A172 (cell line): Measurements from ENCODE around the gene YPEL1. TPM values are rescaled to one million over a fixed set of nuclear protein-coding genes. Genes with fewer than 3 reads are reported as not detected.
"Not testable (repeated sequence)": the region's sequence is repeated elsewhere in the genome, so short reads cannot be mapped to it uniquely, and the experiment has no call there.

Experiments used
- DNase-seq: peaks from one replicate; pipeline ENCODE4 v3.0.0-alpha.2; 2015; ENCODE audit warnings: low spot score
- total RNA-seq: library from RNA; depleted of rRNA; stranded (reverse); fragments of >200 nt; shearing (Covaris generic); gene quantifications from 2 replicates; pipeline ENCODE4 v1.2.3, GENCODE V29; 2014

The YPEL1 gene
- total RNA-seq, 1 experiment from 2014 or later, result 2.7 TPM

DNA sequence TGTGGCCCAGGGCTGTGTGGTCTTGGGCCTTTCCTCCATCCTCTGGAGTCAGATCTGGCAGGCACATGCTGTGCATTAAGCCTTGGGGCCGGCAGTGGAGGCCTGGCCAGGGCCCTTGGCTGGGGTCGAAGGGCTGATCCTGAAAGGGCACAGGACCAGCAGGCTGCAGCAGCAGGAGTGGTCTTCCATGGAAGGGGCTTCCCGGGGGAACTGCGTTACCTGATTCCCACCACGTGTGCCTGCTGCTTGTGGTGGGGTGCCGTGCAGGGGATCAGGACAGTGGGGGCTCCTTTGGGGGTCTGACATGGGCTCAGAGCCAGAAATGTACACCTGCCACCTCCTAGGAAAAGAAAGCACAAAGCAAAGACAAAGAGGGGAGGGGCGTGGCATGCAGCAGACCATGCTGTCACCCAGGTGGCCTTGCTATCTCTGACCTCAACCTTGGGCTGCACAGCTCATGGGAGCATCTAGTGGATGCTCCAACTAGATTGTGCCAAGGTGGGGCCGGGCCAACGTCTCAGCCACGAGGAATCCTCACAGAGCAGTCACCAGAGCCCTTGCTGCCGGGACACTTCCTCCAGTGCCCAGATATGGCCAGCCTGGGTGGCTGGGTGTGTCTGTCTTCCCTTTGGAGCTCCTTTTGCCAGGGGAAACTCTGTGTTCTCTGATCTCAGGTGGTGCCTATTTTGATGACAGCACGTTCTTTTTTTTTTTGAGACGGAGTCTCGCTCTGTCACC lies 17.9 kb upstream of the YPEL1 start:
- no peak for DNase-seq

DNA sequence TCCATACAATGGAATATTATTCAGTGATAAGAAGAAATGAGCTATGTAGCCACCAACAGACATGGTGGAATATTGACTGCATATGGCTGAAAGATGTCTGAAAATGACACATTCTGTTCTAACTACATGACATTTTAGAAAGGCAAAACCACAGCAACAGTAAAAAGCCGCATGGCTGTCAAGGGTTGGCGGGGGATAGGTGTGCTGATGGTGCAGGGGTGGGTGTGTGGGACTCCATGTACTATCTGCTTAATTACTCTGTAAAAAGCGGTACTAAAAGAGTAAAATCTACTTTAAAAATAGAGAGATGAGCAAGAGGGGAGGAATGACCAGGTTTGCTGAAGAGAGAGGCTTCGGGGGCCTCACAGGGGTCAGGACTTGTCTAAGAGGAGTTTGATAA lies 16.7 kb upstream of the YPEL1 start:
- no peak for DNase-seq

DNA sequence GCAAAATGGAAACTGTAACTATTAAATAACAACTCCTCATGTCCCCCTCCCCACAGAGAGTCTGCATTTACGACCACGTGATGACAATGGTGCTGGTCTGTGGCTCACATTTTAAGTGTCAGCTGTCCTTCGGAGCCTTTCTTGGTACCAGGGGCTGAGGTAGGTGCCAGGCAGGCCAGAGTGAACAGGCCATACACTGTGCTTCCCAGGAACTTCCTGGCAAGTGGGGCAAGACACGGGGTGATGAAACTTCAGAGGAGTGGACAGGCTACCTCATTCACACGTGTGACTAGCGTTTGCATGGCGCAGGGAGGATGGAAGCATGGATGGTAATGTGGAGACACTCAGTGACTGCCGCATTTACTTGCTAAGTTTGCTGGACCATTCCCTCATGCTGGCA lies 10.4 kb upstream of the YPEL1 start:
- no peak for DNase-seq

DNA sequence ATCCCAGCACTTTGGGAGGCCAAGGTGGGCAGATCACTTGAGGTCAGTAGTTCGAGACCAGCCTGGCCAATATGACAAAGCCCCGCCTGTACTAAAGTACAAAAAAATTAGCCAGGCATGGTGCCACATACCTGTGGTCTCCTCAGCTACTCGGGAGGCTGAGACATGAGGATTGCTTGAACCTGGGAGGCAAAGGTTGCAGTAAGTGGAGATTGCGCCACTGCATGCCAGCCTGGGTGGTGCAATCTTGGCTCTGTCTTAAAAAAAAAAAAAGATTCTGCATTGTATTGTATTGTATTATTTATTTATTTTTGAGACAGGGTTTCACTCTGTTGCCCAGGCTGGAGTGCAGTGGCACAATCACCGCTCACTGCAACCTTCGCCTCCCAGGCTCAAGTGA lies 9.3 kb upstream of the YPEL1 start:
- not testable (repeated sequence) for DNase-seq

DNA sequence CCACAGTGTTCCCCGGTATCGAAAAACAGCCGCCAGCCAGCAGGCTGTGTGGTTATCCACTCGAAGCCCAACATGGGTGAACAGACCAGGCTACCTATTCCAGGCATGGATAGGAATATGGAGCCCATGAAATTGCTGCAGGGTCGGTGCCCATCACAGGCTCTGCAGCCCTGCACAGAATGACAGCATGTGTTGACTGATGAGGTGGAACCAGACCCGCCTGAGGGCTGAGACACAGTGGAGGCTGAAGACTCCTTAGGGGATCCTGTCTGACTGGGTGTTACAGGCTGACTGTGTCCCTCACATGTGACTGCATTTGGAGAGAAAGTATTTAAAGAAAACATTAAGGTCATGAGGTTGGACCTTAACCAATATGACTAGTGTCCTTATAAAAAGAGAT lies 6.2 kb upstream of the YPEL1 start:
- no peak for DNase-seq

DNA sequence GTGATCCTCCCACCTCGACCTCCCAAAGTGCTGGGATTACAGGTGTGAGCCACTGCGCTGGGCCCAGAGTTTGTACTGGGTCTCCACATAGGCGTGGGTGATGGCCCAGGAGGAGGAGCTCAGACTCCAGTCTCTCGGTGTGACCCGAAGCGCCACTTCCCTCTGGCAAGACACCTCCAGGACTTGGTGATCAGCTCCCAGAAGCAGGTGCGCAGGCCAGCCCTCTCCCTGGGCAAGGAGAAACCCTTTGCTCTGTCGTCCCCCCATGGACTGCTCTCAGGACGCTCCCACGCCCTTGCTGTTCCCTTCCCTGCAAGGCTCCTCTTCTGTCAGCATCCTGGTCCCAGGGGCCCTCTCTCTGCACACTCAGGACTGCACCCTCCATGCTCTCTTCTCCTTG lies 5.5 kb upstream of the YPEL1 start:
- DNase-seq, result no peak

DNA sequence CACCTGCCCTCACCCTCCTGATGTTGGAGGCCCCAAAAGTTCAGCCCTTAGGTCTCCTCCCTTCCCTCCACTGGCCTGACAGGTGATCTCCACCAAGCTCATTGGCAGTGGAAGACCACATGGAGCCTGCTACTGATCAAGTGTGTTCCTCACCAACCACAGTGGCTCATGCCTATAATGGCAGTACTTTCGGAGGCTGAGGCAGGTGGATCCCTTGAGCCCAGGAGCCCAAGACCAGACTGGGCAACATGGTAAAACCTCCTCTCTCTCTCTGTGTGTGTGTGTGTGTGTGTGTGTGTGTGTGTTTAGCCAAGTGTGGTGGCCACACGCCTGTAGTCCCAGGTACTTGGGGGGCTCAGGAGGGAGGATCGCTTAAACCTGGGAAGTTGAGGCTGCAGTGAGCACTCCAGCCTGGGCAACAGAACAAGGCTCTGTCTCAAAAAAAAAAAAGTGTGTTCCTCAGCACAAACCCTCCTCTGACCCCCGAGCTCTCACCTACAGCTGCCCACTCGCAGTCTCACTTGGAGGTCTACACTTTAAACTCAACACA lies 4.3 kb upstream of the YPEL1 start:
- no peak for DNase-seq

DNA sequence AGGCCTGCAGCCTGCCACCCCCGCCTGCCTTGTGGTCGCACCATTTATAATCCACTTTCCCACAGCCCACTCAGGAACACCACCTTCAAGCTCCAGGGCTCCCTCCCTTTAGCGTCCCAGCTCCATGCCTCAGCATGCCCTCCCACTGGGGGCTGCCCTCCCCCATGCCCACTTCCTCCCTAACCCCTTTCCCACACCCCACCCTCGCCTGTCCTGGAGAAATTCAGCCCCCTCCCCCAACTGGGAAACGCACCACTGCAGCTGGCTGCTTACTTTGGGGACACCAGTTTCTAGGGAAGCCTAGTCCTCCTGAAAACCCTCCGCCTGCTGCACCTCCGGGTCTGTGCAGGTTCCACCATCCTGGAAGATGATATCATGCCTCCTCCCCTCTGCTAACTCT lies 3.4 kb upstream of the YPEL1 start:
- DNase-seq, result no peak

DNA sequence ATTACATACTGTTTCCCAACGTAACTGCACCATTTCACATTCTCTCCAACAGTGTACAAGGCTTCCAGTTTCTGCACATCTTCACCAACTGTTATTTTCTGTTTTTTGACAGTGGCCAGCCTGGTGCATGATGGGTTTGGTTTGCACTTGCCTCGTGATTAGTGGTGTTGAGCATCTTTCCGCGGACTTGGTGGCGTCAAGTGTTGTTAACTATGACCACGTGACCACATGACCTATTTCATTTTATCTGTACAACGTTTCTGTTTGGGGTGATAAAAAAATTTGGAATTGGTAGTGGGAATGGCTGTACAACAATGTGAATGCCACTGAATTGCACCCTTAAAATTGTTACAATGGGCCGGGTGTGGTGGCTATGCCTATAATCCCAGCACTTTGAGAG lies 2.5 kb upstream of the YPEL1 start:
- no peak for DNase-seq

DNA sequence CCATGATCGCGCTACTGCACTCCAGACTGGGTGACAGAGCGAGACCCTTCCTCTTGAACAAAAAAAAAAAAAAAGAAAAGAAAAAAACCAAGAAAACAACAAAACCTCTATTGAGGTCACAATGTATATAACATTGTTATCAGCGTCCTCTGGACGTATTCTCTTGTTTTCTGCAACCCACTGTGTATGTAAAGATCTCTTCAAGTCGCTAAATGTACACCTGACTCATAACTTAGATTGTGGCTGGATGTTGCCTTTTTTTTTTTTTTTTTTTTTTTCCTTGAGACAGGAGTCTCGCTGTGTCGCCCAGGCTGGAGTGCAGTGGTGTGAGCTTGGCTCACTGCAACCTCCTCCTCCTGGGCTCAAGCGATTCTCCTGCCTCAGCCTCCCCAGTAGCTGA lies 1.4 kb upstream of the YPEL1 start:
- DNase-seq, result no peak

DNA sequence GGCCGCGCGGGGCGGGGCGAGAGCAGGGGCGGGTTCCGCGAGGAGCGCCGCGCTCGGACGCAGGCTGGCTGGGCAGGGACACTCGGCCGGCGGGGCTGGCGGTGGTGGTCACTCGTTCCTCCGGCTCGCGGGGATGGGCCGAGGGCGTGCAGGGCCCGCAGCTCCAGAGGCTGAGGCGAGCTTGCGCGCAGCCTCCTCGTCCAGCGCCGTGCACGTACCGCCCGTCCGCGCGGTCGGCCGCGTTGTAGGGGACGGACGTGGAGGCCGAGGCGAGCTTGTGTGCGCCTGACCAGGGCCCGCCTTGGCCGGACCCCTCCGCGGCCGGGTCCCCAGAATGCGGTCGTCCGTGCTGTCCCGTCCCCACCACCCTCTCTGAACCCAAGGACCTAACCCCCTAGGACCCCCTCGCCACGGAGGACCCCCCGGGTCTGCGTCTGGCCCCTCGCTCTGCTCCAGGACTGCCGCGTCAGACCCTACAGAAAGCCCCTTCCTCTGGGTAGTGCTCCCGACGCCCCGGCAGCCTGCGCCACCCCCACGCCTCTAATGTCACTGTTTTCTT lies 569 bp upstream of the YPEL1 start:
- DNase-seq, result no peak

DNA sequence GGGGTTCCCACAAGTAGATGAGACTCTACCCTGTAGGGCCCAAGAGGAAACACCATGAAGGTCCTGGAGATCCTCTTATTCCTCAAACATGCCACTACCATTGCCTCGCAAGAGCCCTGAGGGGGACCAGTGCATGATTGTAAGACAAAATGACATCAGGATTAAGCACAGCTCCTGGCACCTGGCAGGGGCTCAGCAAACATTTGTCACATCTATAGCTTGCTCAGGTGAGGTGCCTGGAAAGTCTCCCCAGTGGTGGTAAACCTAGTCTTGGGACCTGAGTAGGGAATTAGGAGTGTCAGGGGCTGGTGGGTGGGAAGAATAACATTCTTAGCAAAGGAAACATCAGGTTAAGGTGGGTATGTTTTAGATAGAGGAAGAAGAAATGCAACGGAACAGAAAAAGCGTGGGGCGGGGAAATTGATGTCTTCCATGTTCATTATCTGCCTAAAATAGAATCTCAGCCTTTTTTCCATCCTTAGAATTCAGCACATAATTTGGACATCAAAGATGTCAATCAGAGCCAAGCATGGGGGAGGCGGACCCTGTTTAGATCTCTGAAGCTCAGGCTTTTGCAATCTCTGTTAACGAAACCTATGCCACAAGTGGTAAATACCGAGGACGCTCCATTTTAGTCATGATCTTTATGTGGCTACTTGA lies 924 bp downstream of the YPEL1 start:
- no peak for DNase-seq

DNA sequence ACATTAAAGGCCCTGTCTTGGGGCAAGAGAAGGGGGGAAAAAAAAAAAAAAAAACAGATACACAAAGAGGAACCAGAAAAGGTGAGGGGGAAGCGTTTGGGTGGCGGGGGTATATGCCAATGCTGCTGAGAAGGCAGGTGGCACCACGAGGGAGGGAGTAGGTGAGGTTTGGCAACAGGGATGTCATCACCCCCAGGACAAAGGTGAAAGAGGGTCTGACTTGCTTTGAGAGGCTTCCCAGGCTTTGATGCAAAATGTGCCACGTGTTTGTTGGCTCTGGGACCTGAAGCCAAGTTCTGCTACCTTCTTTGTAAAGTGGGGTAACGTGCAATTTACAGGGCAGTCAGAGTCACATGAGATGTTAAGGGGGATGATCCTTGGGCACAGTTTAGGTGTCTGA lies 4.1 kb downstream of the YPEL1 start:
- no peak for DNase-seq

DNA sequence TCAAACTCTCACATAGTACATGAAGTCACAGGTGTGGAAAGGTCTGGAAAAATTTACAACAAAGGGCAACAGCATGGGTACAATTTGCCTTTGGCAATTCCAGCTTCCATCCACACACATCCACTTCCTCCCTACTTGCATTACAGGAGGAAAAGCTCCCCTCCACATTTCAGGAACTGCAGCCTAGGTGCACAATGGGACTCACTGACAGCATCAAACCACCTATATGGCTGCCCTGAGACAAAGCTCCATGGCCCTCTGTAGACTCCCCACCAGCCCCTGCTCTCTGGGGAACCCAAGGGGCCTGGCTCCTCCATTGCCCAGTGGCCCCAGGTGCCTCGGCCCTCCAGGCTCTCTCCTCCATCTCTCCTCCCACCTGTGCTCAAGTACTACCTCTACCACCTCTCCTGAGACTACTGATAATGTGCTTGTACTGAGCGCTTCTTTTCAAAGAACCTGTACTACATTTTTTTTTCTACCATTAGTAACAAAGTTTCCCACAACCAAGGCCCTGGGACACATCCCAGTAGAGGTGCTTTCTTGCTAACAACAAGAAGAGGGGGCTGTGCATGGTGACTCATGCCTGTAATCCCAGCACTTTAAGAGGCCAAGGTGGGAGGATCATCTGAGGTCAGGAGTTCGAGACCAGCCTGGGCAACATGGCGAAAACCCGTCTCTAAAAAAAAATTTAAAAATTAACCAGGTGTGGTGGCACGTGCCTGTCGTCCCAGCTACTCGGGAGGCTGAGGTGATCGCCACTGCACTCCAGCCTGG lies 4.9 kb downstream of the YPEL1 start:
- no peak for DNase-seq

DNA sequence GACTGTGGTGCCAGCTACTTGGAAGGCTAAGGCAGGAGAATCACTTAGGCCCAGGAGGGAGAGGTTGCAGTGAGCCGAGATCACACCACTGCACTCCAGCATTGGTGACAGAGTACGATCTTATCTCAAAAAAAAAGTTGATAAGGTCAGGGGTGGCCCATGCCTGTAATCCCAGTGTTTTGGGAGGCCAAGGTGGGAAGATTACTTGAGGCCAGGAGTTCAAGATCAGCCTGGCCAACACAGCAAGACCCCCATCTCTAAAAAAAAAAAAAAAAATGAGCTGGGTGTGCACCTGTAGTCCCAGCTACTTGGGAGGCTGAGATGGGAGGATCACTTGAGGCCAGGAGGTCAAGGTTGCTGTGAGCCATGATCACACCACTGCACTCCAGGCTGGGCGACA lies 6.4 kb downstream of the YPEL1 start:
- DNase-seq, result not testable (repeated sequence)

DNA sequence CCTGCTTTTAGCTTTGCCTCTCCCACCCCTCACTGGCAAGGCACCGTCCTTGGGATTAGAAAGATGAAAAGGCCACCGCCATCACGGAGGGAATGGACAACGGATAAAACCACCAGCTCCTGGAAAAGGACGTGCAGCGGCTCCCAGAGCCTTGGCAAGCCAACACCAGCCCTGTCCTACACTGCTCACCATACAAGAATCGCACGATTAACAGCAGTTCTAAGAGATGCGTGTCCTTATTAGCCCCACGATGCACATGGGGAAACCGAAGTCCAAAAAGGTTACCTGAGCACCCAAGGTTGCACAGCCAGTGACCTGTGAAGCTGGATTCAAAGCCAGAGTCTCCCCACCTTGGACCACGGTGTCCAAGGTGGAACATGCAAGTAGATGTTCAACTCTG lies 7.3 kb downstream of the YPEL1 start:
- no peak for DNase-seq

DNA sequence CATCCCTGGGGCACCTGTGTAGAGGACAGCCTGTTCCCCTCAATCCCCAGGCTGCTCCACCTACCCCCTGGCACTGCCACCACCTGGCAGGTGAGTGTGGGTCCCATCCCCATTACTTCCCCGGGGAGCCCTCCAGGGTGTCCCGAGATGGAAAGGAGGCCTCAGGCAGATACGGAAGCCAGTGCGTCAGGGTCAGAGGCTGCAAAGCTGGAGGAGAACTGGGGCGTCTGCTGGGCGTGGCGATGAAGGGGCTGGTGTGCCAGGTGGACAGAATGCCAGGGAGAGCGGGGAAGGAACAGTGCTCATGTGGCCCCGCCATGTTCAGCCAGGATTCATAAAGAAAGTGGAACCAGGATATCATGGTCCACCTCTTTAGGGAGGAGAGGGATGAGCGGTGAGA lies 7.8 kb downstream of the YPEL1 start:
- no peak for DNase-seq

DNA sequence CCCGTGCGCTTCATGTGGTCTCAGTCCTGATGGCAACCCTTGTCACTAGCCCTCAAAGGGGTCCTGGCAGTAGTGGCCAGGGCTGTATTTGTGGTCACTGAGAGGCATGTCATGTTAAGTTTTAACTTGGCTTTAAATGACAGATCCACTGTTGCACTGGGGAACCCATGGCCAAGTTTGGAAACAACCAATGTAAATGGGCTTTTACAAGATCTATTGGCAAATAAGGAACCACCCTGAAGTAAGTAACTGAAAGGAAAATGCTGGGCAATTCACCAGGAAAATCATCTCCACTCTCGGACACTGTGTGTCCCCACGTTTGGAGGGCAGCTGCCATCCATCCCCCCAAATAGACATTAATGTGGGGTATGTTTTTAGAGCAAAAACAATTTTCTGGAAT lies 8.4 kb downstream of the YPEL1 start:
- no peak for DNase-seq

DNA sequence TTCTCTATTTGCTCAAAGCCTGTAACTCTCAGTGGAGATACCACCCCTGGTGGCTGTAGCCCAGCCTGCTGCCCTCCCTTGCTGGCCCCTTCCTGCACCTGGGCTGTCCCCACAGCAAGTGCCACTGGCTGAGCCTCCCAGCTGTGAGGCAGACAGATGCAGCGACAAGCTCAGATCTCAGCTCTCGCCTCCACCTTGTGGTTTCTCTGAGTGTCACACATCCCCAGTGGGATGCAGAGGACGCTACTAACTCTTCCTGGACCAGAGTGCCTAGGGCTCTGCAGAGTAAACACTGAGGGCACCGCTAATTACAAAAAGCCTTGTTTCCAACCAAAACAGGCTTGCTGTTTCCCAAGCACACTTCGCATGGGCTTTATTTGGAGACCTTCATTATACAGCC lies 8.9 kb downstream of the YPEL1 start:
- DNase-seq, result no peak

DNA sequence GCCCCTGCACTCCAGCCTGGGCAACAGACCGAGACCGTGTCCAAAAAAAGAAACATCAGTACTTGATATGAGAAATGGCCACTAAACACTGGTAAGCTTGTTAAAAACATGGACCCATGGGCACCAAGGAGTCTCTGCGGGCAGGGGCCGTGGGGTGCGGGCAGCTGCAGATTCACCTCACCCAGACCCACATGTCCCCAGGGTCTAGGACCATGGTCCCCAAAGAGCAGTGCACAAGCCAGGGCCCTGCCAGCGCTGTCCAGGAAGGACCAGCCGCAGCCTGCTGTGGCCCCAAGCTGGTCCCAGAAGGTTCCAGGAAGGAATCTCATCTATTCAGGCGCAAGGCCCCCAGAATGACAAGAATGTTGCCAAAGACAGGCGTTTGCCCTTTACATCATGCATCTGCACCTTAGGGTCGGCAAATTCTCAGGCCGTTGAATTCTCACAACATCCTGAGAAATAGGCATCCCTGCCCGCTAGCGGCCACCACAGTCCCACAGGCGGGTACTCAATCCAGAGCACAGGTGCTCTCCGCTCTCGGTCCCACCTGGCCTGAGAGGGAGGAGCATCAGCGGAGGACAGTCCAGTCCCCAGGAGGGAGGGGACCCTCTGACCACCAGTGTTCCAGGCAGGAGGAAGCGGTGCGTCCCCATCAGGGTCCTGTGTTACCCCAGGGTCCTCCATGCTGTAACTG lies 9.5 kb downstream of the YPEL1 start:
- no peak for DNase-seq

DNA sequence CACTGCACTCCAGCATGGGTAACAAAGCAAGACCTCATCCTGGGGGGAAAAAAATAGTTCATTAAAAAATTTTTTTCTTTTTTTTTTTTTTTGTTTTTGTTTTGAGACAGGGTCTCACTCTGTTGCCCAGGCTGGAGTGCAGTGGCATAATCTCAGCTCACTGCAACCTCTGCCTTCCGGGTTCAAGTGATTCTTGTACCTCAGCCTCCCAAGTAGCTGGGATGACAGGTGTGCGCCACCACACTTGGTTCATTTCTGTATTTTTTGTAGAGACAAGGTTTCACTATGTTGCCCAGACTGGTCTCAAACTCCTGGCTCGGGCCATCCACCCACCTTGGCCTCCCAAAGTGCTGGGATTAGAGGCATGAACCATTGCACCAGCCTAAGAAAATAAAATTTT lies 11.1 kb downstream of the YPEL1 start:
- not testable (repeated sequence) for DNase-seq
